ENCODE results near the gene WDR46. TPM values are rescaled to one million over a fixed set of nuclear protein-coding genes. Genes with fewer than 3 reads are reported as not detected.

WDR46 gene
- total and polyA plus RNA-seq, 2 of the 13 experiments (the other 11 are each of a cell fraction or from before 2014, with no cell fraction given), result 47.4 to 105 TPM

DNA sequence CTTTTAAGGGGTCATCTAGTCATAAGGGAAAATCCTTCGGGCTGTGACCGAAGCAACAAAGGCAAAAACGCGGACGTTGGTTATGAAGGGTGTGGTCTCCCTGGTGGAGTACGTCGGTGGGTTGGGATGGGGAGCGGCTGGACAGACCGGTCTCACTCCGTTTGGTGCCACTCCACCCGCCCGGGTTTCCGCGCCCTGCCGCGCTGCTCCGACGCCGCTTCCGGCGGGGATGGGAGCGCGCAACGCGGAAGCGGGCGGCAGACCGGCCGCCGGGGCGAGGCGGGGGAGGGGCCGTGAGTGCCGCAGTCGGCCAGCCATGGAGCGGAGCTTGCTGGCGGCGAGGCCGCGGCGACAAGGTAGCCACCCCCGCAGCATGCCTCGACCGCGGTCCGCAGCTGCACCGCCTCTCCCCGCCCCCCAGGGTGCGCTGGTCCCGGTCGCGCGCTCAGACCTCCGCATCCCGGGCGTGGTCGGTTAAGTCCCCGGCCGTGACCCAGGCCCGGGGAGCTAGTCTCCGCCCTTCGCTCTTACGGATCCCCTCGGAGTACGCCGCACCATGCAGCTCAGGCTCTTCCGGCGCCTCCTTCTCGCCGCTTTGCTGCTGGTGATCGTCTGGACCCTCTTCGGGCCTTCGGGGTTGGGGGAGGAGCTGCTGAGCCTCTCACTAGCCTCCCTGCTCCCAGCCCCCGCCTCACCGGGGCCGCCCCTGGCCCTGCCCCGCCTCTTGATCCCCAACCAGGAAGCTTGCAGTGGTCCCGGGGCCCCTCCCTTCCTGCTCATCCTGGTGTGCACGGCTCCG is 12.0 kb downstream of the WDR46 start, which contains the start of gene B3GALT4 (continued):
- TF ChIP-seq RBM22 (optimal IDR thresholded peaks at IDR 0.05; ENCODE audit: low read length) (peak; percentile 93), HIVEP1 (CRISPR knock-in tag; IDR thresholded peaks at IDR 0.05) (no peak), ZMYM3 (CRISPR knock-in tag; IDR thresholded peaks at IDR 0.05) (no peak), AHR (CRISPR knock-in tag; IDR thresholded peaks at IDR 0.05) (no peak), NFATC3 (CRISPR knock-in tag; IDR thresholded peaks at IDR 0.05) (0 out of 2 replicates have a peak, but pooled peaks have one; percentile 59), HOXA3 (CRISPR knock-in tag; IDR thresholded peaks at IDR 0.05) (peak; percentile 77; the same call in 1 of the 2 replicates), ZNF839 (CRISPR knock-in tag; IDR thresholded peaks at IDR 0.05; ENCODE audit: borderline replicate concordance) (no peak), RBFOX2 (IDR thresholded peaks at IDR 0.05; ENCODE audit: low read depth, low read length) (peak; percentile 94), ZNF263 (CRISPR knock-in tag; IDR thresholded peaks at IDR 0.05) (no peak), POLR2G (IDR thresholded peaks at IDR 0.05; ENCODE audit: low read depth, low read length) (peak; percentile 46; the same call in 1 of the 2 replicates)
- TF ChIP-seq, protein P1, sequence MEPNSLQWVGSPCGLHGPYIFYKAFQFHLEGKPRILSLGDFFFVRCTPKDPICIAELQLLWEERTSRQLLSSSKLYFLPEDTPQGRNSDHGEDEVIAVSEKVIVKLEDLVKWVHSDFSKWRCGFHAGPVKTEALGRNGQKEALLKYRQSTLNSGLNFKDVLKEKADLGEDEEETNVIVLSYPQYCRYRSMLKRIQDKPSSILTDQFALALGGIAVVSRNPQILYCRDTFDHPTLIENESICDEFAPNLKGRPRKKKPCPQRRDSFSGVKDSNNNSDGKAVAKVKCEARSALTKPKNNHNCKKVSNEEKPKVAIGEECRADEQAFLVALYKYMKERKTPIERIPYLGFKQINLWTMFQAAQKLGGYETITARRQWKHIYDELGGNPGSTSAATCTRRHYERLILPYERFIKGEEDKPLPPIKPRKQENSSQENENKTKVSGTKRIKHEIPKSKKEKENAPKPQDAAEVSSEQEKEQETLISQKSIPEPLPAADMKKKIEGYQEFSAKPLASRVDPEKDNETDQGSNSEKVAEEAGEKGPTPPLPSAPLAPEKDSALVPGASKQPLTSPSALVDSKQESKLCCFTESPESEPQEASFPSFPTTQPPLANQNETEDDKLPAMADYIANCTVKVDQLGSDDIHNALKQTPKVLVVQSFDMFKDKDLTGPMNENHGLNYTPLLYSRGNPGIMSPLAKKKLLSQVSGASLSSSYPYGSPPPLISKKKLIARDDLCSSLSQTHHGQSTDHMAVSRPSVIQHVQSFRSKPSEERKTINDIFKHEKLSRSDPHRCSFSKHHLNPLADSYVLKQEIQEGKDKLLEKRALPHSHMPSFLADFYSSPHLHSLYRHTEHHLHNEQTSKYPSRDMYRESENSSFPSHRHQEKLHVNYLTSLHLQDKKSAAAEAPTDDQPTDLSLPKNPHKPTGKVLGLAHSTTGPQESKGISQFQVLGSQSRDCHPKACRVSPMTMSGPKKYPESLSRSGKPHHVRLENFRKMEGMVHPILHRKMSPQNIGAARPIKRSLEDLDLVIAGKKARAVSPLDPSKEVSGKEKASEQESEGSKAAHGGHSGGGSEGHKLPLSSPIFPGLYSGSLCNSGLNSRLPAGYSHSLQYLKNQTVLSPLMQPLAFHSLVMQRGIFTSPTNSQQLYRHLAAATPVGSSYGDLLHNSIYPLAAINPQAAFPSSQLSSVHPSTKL (CRISPR knock-in tag; IDR thresholded peaks at IDR 0.05), result no peak
- TF ChIP-seq, protein P2, sequence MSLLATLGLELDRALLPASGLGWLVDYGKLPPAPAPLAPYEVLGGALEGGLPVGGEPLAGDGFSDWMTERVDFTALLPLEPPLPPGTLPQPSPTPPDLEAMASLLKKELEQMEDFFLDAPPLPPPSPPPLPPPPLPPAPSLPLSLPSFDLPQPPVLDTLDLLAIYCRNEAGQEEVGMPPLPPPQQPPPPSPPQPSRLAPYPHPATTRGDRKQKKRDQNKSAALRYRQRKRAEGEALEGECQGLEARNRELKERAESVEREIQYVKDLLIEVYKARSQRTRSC (CRISPR knock-in tag; IDR thresholded peaks at IDR 0.05; ENCODE audit: low read depth), result no peak
- TF ChIP-seq, protein P3, sequence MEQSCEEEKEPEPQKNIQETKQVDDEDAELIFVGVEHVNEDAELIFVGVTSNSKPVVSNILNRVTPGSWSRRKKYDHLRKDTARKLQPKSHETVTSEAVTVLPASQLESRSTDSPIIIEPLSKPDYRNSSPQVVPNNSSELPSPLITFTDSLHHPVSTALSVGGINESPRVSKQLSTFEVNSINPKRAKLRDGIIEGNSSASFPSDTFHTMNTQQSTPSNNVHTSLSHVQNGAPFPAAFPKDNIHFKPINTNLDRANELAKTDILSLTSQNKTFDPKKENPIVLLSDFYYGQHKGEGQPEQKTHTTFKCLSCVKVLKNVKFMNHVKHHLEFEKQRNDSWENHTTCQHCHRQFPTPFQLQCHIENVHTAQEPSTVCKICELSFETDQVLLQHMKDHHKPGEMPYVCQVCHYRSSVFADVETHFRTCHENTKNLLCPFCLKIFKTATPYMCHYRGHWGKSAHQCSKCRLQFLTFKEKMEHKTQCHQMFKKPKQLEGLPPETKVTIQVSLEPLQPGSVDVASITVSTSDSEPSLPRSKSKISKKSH (CRISPR knock-in tag; IDR thresholded peaks at IDR 0.05; ENCODE audit: borderline replicate concordance), result 0 out of 2 replicates have a peak, but pooled peaks have one; percentile 9
- TF ChIP-seq, protein P4, sequence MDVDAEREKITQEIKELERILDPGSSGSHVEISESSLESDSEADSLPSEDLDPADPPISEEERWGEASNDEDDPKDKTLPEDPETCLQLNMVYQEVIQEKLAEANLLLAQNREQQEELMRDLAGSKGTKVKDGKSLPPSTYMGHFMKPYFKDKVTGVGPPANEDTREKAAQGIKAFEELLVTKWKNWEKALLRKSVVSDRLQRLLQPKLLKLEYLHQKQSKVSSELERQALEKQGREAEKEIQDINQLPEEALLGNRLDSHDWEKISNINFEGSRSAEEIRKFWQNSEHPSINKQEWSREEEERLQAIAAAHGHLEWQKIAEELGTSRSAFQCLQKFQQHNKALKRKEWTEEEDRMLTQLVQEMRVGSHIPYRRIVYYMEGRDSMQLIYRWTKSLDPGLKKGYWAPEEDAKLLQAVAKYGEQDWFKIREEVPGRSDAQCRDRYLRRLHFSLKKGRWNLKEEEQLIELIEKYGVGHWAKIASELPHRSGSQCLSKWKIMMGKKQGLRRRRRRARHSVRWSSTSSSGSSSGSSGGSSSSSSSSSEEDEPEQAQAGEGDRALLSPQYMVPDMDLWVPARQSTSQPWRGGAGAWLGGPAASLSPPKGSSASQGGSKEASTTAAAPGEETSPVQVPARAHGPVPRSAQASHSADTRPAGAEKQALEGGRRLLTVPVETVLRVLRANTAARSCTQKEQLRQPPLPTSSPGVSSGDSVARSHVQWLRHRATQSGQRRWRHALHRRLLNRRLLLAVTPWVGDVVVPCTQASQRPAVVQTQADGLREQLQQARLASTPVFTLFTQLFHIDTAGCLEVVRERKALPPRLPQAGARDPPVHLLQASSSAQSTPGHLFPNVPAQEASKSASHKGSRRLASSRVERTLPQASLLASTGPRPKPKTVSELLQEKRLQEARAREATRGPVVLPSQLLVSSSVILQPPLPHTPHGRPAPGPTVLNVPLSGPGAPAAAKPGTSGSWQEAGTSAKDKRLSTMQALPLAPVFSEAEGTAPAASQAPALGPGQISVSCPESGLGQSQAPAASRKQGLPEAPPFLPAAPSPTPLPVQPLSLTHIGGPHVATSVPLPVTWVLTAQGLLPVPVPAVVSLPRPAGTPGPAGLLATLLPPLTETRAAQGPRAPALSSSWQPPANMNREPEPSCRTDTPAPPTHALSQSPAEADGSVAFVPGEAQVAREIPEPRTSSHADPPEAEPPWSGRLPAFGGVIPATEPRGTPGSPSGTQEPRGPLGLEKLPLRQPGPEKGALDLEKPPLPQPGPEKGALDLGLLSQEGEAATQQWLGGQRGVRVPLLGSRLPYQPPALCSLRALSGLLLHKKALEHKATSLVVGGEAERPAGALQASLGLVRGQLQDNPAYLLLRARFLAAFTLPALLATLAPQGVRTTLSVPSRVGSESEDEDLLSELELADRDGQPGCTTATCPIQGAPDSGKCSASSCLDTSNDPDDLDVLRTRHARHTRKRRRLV (CRISPR knock-in tag; IDR thresholded peaks at IDR 0.05), result no peak
- TF ChIP-seq, protein P5, sequence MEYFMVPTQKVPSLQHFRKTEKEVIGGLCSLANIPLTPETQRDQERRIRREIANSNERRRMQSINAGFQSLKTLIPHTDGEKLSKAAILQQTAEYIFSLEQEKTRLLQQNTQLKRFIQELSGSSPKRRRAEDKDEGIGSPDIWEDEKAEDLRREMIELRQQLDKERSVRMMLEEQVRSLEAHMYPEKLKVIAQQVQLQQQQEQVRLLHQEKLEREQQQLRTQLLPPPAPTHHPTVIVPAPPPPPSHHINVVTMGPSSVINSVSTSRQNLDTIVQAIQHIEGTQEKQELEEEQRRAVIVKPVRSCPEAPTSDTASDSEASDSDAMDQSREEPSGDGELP (IDR thresholded peaks at IDR 0.05; ENCODE audit: borderline replicate concordance, low read depth), result no peak
- TF ChIP-seq, protein P6, sequence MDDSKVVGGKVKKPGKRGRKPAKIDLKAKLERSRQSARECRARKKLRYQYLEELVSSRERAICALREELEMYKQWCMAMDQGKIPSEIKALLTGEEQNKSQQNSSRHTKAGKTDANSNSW (CRISPR knock-in tag; IDR thresholded peaks at IDR 0.05; ENCODE audit: borderline replicate concordance), result no peak
